NK-92 (cell line): Measurements from ENCODE around the gene PTTG1IP.
"Not testable (repeated sequence)": the region's sequence is repeated elsewhere in the genome, so short reads cannot be mapped to it uniquely, and the experiment has no call there.

ENCODE experiments used
- DNase-seq: peaks from one replicate; lab custom pipeline; 2025; ENCODE audit not compliant: unreplicated experiment; lab: John Stamatoyannopoulos, UW

Gene PTTG1IP

GRCh38 chr21:44847261-44848056 is 26.0 kb downstream of the PTTG1IP start:
- no peak for DNase-seq

GRCh38 chr21:44846485-44847260 is 26.8 kb downstream of the PTTG1IP start:
- DNase-seq, result no peak

- no peak for DNase-seq
These were observed 27.3 kb downstream of the PTTG1IP start for GRCh38 chr21:44846224-44846484.

- no peak for DNase-seq
These were observed 27.9 kb downstream of the PTTG1IP start for GRCh38 chr21:44845418-44846223.

- no peak for DNase-seq
These were observed 29.2 kb downstream of the PTTG1IP start for GRCh38 chr21:44844256-44844655.

GRCh38 chr21:44842721-44843445 is 30.6 kb downstream of the PTTG1IP start:
- no peak for DNase-seq

GRCh38 chr21:44842087-44842486 is 31.4 kb downstream of the PTTG1IP start:
- no peak for DNase-seq

GRCh38 chr21:44840771-44841170 is 32.7 kb downstream of the PTTG1IP start:
- no peak for DNase-seq

- DNase-seq, result no peak
These were observed 34.5 kb downstream of the PTTG1IP start for GRCh38 chr21:44838951-44839350.

- no peak for DNase-seq
These were observed 35.2 kb downstream of the PTTG1IP start for GRCh38 chr21:44838039-44838895.

GRCh38 chr21:44837537-44837936 is 36.0 kb downstream of the PTTG1IP start:
- no peak for DNase-seq

GRCh38 chr21:44836666-44837471 is 36.6 kb downstream of the PTTG1IP start:
- no peak for DNase-seq

GRCh38 chr21:44836349-44836665 is 37.2 kb downstream of the PTTG1IP start:
- no peak for DNase-seq

- no peak for DNase-seq
These were observed 37.9 kb downstream of the PTTG1IP start for GRCh38 chr21:44835647-44835973.

- DNase-seq, result no peak
These were observed 38.4 kb downstream of the PTTG1IP start for GRCh38 chr21:44834951-44835646.

- DNase-seq, result no peak
These were observed 39.1 kb downstream of the PTTG1IP start for GRCh38 chr21:44834231-44834950.

GRCh38 chr21:44833663-44834062 is 39.8 kb downstream of the PTTG1IP start:
- DNase-seq, result no peak

GRCh38 chr21:44832516-44833255 is 40.8 kb downstream of the PTTG1IP start:
- DNase-seq, result not testable (repeated sequence)
